NCI-H460 (cell line): ENCODE results near the gene RTBDN. TPM values are rescaled to one million over a fixed set of nuclear protein-coding genes. Genes with fewer than 3 reads are reported as not detected.

ENCODE experiments used
- DNase-seq: peaks from one replicate; pipeline ENCODE4 v3.0.0-alpha.2; 2016; ENCODE audit warnings: low read depth; ENCODE audit errors: extremely low read depth
- small RNA-seq, 2 experiments: library from RNA; depleted of rRNA; stranded (forward); fragments of <200 nt; gene quantifications; one replicate each; pipeline ENCODE3, GENCODE V24; 2014
- total RNA-seq: library from RNA; depleted of rRNA; stranded (reverse); fragments of >200 nt; shearing (Covaris generic); gene quantifications from 2 replicates; pipeline ENCODE4 v1.2.3, GENCODE V29; 2014; rRNA removed

The RTBDN gene
- total RNA-seq, 1 experiment from 2014 or later = not detected

DNA sequence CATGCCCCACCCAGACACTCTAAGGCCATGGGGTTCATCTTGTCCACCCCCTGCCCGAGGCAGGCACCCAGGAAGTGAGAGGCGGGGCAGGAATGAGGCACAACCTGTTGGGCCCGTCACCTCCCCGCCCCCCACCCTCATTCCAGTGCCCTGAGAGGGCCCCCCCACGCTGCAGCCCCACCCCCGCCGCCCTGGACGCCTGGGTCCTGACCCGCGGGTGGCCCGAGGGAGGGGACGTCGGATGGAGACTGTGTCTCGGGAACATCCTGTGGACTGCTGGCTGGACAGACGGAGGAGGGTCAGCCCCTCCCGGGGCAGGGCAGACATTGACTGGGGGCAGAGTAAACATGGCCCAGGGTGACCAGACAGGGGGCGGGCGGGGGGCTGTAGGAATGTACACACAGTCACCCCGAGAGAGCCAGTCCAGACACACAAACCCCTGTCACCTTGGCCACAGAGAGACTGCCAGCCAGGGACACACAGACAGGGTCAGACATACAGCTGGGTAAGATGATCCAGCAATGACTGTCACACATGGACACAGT lies 50.5 kb downstream of the RTBDN start:
- DNase-seq = no peak

DNA sequence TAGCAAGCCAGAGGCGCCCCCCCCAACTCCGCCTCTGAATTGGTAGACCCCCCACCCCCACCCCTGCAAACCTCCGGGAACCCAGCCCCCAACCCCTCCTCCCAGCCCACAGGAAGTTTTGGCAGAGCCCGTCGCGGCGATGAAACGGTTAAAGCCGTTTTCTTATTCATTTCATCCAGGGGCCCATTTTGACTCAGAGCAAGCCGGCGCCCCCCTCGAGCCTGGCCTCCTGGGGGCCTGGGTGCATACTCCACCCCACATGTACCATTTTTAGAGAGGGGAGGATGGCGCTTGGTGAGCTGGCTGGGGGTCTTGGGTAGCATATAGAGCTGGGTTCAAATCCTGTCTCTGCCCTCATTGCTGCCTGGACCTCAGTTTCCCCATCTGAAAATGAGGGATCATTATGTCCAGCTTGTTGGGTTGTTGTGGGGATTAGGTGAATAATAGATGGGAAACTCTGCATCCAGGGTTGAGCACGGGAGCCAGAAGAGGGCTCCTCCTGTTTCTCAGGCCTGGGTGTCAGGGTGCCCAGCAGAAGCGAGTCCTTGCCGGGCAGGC lies 51.0 kb downstream of the RTBDN start:
- DNase-seq = no peak

DNA sequence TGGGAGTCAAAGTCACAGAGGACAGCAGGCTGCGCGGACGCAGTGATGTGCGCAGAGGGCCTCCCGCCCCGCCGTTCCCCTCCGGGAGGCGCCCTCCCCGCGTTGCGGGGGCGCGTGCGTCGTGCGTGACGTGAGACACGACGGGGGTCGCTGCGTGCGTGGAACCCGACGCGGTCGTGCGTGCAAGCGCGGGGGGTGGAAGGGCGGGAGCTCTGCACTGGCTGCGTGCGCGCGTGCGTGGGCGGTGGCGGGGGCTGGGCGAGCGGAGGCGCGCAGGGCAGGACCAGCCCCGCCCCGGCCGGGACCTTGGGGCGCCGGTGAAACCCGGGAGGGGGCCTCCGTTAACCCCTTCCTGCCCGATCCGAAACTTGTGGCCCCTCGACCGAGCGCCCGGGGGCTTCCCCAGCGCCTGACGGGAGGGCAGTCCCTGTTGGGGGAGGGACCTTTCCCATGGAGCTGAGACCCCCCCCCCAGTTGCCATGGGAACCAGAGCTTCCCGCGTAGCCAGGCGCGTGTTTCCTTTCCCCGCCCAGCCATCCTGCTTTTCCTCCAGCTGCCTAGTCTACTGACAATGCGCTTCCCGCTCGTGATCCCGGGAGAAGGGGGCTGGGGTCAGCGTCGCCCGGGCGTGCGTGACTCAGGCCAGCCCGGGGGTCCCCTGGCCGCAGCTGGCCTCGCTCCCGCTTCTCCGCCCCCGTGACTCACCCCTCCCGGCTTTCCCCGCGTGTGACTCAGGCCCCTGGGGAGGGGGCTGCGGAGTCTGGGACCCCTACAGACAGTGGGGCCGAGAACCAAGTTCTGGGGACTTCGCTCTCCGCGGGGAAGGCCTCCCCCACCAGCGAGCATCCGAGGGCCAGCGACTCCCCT lies 51.7 kb downstream of the RTBDN start:
- no peak for DNase-seq

DNA sequence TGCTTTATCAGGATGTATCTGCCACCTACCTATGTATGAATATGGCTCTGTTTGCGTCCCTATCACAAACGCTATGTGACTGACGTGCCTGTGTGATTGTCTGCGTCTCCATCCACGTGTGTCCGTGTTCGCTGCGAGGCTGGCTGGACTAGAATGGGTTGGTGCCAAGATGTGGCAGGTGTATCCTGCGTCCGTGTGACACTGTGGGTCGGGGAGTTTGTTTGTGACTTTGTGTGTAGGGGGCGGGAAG lies 52.3 kb downstream of the RTBDN start:
- DNase-seq = no peak

DNA sequence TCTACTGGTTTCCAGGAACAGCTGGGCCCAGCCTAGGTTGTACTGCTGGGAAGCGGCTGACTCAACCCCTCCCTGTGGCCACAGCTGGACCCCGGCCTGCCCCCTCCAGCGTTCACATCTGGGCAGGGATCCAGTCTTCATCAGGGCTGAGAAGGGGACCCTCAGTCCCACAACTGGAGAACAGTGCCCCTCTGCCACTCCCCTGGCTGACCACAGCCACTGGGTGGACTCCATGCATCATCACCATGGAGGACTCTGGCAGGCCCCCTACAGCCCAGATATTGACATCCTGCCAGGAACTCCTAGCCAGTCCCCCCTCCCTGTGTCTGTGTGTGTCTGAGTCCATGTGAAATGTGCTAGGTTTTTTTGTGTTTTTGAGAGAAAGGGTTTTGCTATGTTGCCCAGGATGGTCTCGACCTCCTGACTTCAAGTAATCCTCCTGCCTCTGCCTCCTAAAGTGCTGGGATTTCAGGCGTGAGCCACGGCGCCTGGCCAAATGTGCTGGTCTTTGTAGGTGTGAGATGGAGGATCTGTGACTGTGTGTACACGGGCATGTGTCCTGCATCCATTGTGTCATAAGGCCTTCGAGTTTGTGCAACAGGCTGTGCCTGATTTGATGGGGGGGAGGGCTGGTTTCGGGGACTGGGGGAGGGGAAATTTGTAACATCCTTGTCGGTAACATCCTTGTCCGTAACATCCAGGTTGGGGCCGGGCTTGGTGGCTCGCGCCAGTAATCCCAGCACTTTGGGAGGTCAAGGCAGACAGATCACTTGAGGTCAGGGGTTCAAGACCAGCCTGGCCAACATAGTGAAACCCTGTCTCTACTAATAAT lies 55.0 kb downstream of the RTBDN start:
- no peak for DNase-seq

DNA sequence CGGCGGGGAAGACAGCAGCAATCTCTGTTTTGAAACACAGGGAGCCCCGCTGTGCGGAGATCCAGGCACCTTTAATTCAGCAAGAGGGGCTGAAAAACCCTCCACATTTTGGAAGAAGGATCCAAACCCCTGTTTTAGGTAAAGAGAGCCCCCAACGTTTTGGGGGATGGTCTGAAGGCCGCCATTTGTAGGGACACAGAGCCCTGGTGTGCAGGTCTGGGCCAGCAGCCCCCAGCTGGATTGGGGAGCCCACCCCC lies 55.5 kb downstream of the RTBDN start:
- no peak for DNase-seq

DNA sequence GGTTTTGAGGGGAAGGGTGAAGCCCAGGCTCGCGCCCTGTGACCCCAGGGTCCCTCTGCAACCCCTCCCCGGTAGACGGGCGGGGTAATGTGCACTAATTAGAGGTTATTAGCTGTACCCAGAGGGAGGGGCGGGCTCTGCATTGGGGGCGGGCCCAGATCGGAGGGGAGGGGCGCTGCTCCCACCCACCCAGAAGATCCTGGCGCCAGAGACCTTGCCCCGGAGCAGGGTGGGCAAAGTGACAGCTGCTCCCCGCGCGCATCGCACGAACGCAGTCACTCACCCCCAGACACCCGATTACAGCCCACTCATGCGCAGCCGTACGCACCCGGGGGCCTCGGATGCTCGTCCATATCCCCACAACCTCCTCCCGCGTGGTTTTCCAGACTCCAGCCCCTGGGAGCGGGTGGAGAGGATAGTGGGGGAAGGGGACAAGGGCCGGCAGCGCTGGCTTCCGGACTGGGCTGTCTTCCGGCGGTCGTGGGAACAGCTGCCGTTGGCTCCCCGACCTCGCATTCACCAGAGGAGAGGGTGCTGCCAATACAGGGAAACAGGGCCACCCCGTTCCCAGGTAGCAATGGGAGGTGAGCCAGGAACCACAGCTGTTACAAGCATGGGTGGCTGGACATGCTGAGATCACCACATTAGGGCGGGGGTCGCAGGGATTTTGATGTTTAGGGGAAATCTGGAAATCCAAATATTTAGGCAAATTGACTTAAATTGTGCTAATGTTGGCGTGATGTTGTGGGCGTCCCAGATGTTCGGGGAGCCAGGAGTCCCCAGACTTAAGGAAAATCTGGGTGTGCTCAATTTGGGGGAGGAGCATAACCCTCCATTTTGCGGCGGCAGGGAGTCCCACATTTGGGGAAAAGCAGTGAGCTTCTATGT lies 56.1 kb downstream of the RTBDN start:
- DNase-seq = no peak

DNA sequence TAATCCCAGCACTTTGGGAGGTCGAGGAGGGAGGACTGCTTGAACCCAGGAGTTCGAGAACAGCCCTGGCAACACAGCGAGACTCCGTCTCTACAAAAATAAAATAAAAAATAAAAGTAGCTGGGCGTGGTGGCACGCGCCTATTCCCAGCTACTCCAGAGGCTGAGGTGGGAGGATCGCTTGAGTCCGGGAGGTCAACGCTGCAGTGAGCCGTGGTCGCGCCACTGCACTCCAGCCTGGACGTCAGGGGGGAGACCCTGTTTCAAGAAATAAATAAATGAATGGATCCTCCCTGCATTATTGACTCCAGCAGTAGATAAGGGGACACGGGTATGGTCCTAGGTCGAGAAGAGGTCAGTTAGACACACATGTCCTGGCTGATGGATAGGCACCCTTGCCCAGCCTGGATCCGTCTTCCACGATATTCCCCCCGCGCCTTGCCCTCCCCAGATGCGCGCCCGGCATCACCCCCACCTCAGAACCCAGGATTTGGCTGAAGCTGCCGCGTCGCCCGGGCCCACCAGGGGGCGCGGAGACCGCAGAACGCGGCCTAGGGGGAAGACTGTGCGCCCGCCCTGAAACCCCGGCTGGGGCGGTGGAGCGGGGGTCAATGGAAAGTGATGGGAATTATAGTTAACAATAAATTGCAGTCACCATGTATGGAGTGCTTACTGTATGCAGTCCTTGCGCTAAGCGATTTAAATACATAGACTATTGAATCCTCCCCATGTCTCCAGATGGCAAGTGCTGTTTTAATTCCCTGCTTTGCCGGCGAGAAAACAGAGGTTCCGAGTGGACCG lies 57.0 kb downstream of the RTBDN start:
- no peak for DNase-seq

Small RNA genes lying within 50 kb of the gene (small RNA-seq; reads per million reads assigned to genes)
- gene MIR5684 (0 to 0.02 reads per million in 2 experiments), gene MIR6794 (0 reads per million in 2 experiments)

Other genes with a start within 250 kb of the RTBDN start
- gene ZNF490, start 223.8 kb downstream of the RTBDN start, total RNA-seq = 1.7 and 1.8 TPM in 2 replicates
- 14.3 and 15.2 TPM in 2 replicates for gene ZNF791, start 223.7 kb downstream of the RTBDN start, total RNA-seq
- 21.5 and 27.7 TPM in 2 replicates for gene MAN2B1, start 167.8 kb downstream of the RTBDN start, total RNA-seq
- gene WDR83, start 167.8 kb downstream of the RTBDN start, total RNA-seq = 5.8 and 7.7 TPM in 2 replicates
- 75.7 and 83.6 TPM in 2 replicates for gene DHPS, start 152.7 kb downstream of the RTBDN start, total RNA-seq
- gene GNG14, start 146.6 kb downstream of the RTBDN start, total RNA-seq = not detected in 2 replicates
- 6.2 and 6.9 TPM in 2 replicates for gene FBXW9, start 137.9 kb downstream of the RTBDN start, total RNA-seq
- gene TNPO2, start 110.6 kb downstream of the RTBDN start, total RNA-seq = 17.4 and 23.4 TPM in 2 replicates
- gene TRIR, start 99.9 kb downstream of the RTBDN start, total RNA-seq = 141 and 145 TPM in 2 replicates
- 50.9 and 53.9 TPM in 2 replicates for gene GET3, start 97.1 kb downstream of the RTBDN start, total RNA-seq
- 0.22 TPM in 1 of 2 replicates, not detected in the other for gene BEST2, start 82.8 kb downstream of the RTBDN start, total RNA-seq
- gene HOOK2, start 59.0 kb downstream of the RTBDN start, total RNA-seq = 6.0 TPM in 2 replicates
- 137 and 153 TPM in 2 replicates for gene JUNB, start 43.1 kb downstream of the RTBDN start, total RNA-seq
- gene PRDX2, start 32.8 kb downstream of the RTBDN start, total RNA-seq = 216 and 259 TPM in 2 replicates
- not detected in 2 replicates for gene THSD8, start 32.5 kb downstream of the RTBDN start, total RNA-seq
- gene RNASEH2A, start 28.0 kb downstream of the RTBDN start, total RNA-seq = 25.6 and 31.1 TPM in 2 replicates
- gene MAST1, start 3.9 kb upstream of the RTBDN start, total RNA-seq = 1.7 TPM in 2 replicates
- 24.5 and 26.8 TPM in 2 replicates for gene DNASE2, start 46.9 kb upstream of the RTBDN start, total RNA-seq
- 0.52 and 1.3 TPM in 2 replicates for gene KLF1, start 52.6 kb upstream of the RTBDN start, total RNA-seq
- gene GCDH, start 56.6 kb upstream of the RTBDN start, total RNA-seq = 5.5 and 5.8 TPM in 2 replicates
- gene SYCE2, start 84.7 kb upstream of the RTBDN start, total RNA-seq = 0.37 TPM in 1 of 2 replicates, not detected in the other
- 45.7 and 46.9 TPM in 2 replicates for gene FARSA, start 99.1 kb upstream of the RTBDN start, total RNA-seq
- gene CALR, start 104.0 kb upstream of the RTBDN start, total RNA-seq = 378 and 410 TPM in 2 replicates
- gene RAD23A, start 111.3 kb upstream of the RTBDN start, total RNA-seq = 165 and 189 TPM in 2 replicates
- gene GADD45GIP1, start 122.6 kb upstream of the RTBDN start, total RNA-seq = 24.7 and 27.4 TPM in 2 replicates
- gene DAND5, start 135.0 kb upstream of the RTBDN start, total RNA-seq = not detected in 2 replicates
- gene NFIX, start 160.9 kb upstream of the RTBDN start, total RNA-seq = 5.2 and 8.2 TPM in 2 replicates